Karpas-422 (cell line): ENCODE measurements around the gene MBTD1. TPM values are rescaled to one million over a fixed set of nuclear protein-coding genes. Genes with fewer than 3 reads are reported as not detected.

Experiments
- DNase-seq: peaks from one replicate; pipeline ENCODE4 v3.0.0-alpha.2; 2015
- H2AFZ ChIP-seq: fragments of 200-600 bp; sonication (generic); 2 replicates; pipeline ENCODE4 v1.6.1; 2014; ENCODE audit warnings: antibody characterized with exemption, low read length, mixed read lengths
- H3K27ac ChIP-seq: fragments of 200-600 bp; sonication (generic); 2 replicates; pipeline ENCODE4 v1.5.1; 2014; ENCODE audit warnings: mild to moderate bottlenecking, low read length, moderate library complexity
- H3K27me3 ChIP-seq: fragments of 200-600 bp; sonication (generic); 2 replicates; pipeline ENCODE4 v1.6.1; 2014; ENCODE audit warnings: low read length, mixed read lengths
- H3K36me3 ChIP-seq: fragments of 200-600 bp; sonication (generic); 2 replicates; pipeline ENCODE4 v1.6.1; 2014; ENCODE audit warnings: low read length, mixed read lengths; ENCODE audit not compliant: insufficient read depth
- H3K4me1 ChIP-seq: fragments of 200-600 bp; sonication (generic); 2 replicates; pipeline ENCODE4 v1.6.1; 2014; ENCODE audit warnings: mild to moderate bottlenecking, low read length, mixed read lengths
- H3K4me2 ChIP-seq: fragments of 200-600 bp; sonication (generic); 2 replicates; pipeline ENCODE4 v1.6.1; 2014; ENCODE audit warnings: low read length, low read depth, mild to moderate bottlenecking; ENCODE audit not compliant: poor library complexity, severe bottlenecking
- H3K4me3 ChIP-seq: fragments of 200-600 bp; sonication (generic); 2 replicates; pipeline ENCODE4 v1.5.1; 2014; ENCODE audit warnings: mild to moderate bottlenecking, antibody characterized with exemption, low read length, mixed read lengths
- H3K79me2 ChIP-seq: fragments of 200-600 bp; sonication (generic); 2 replicates; pipeline ENCODE4 v1.6.1; 2014; ENCODE audit warnings: mild to moderate bottlenecking, low read length, mixed read lengths
- H3K9ac ChIP-seq: fragments of 200-600 bp; sonication (generic); 2 replicates; pipeline ENCODE4 v1.6.0; 2014; ENCODE audit warnings: low read length
- H3K9me2 ChIP-seq: fragments of 200-600 bp; sonication (generic), shearing (Covaris generic); replicated peaks from 2 replicates; pipeline ENCODE4 v1.6.0; 2014; ENCODE audit warnings: mild to moderate bottlenecking, low read length, moderate library complexity; ENCODE audit not compliant: insufficient read depth
- H3K9me3 ChIP-seq: fragments of 300-700, 200-600 bp; sonication (generic); 2 replicates; pipeline ENCODE4 v1.6.1; 2014; ENCODE audit warnings: low read length, mixed read lengths
- H4K20me1 ChIP-seq: fragments of 200-600 bp; sonication (generic); 2 replicates; pipeline ENCODE4 v1.6.1; 2014; ENCODE audit warnings: mild to moderate bottlenecking, antibody characterized with exemption, low read length, low read depth; ENCODE audit not compliant: insufficient read depth
- total RNA-seq: library from RNA; depleted of rRNA; stranded (reverse); fragments of >200 nt; shearing (Covaris generic); gene quantifications from 2 replicates; pipeline ENCODE4 v1.2.3, GENCODE V29; 2014; ENCODE audit warnings: low replicate concordance

The MBTD1 gene
- total RNA-seq, 1 experiment from 2014 or later: 41.3 TPM

GRCh38 chr17:51224402-51225262, 35.2 kb downstream of the MBTD1 start:
- Histone ChIP-seq H3K27me3 (no peaks in the 10 kb centered on the region), H3K4me2 (peak overlapping the region; percentile 24), H3K4me1 (peaks cover 22% of the 10 kb centered on the region), H4K20me1 (no peaks in the 10 kb centered on the region), H3K9me3 (no peaks in the 10 kb centered on the region), H3K79me2 (peaks cover 78% of the 10 kb centered on the region), H3K9me2 (no peaks in the 10 kb centered on the region), H3K9ac (no peak overlapping the region), H2AFZ (no peak overlapping the region), H3K4me3 (no peak overlapping the region), H3K27ac (peak overlapping the region; percentile 44; the same call in 1 of the 2 replicates), H3K36me3 (peaks cover 26% of the 10 kb centered on the region; the same call in 1 of the 2 replicates)
- DNase-seq: no peak

DNA sequence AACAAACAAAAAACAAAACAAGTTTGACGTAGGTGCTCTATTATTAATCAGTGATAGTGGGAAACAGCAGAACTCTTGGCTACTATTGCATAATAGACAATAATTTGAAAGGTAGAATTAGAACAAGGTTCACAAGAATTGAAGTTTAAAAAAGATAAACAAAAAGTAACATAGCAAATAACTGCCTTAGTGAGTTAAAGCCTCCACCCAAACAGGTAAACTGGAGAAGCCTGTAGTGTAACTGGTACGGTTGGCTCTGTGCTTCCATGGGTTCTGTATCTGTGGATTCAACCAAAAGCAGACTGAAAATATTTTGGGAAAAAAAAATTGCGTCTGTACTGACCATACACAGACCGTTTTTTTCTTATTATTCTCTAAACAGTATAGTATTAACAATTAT, 38.5 kb downstream of the MBTD1 start:
- Histone ChIP-seq H3K79me2 (peaks cover 56% of the 10 kb centered on the region), H3K27ac (no peak overlapping the region), H3K9ac (no peak overlapping the region), H3K36me3 (peaks cover 45% of the 10 kb centered on the region; the same call in 1 of the 2 replicates), H3K4me2 (no peak overlapping the region), H3K9me3 (no peaks in the 10 kb centered on the region), H4K20me1 (no peaks in the 10 kb centered on the region), H2AFZ (no peak overlapping the region), H3K4me3 (no peak overlapping the region), H3K27me3 (no peaks in the 10 kb centered on the region), H3K9me2 (no peaks in the 10 kb centered on the region), H3K4me1 (peaks cover 15% of the 10 kb centered on the region)
- DNase-seq: no peak

DNA sequence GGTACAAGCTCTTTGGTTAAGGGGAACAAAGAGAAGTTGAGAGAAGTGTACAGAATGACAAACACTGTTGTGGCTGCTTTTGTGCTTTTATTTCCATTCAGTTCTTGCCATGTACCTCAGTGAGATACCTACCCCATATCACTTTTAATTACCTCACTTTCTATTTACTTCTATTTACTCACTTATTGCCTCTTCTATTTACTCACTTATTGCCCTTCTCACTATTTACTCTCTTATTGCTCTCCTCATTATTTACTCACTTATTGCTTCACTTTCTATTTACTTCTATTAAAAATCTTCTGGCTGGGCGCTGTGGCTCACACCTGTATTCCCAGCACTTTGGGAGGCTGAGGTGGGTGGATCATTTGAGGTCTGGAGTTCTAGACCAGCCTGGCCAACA, 41.9 kb downstream of the MBTD1 start:
- H3K27me3 ChIP-seq: no peaks in the 10 kb centered on the region
- H3K9me2 ChIP-seq: no peaks in the 10 kb centered on the region
- no peak overlapping the region for H3K4me2 ChIP-seq
- H4K20me1 ChIP-seq: no peaks in the 10 kb centered on the region
- DNase-seq: no peak
- H3K9me3 ChIP-seq: no peaks in the 10 kb centered on the region
- no peaks in the 10 kb centered on the region for H3K4me1 ChIP-seq
- peaks cover 28% of the 10 kb centered on the region for H3K79me2 ChIP-seq
- no peak overlapping the region for H3K4me3 ChIP-seq
- H3K27ac ChIP-seq: no peak overlapping the region
- no peak overlapping the region for H3K9ac ChIP-seq
- peaks cover 53% of the 10 kb centered on the region; the same call in 1 of the 2 replicates for H3K36me3 ChIP-seq
- H2AFZ ChIP-seq: no peak overlapping the region

- H3K27me3 ChIP-seq: no peaks in the 10 kb centered on the region
- H3K79me2 ChIP-seq: peaks cover 11% of the 10 kb centered on the region
- no peak overlapping the region for H2AFZ ChIP-seq
- H3K9me3 ChIP-seq: no peaks in the 10 kb centered on the region
- H3K27ac ChIP-seq: no peak overlapping the region
- no peak for DNase-seq
- H3K4me2 ChIP-seq: no peak overlapping the region
- no peaks in the 10 kb centered on the region for H4K20me1 ChIP-seq
- peaks cover 42% of the 10 kb centered on the region; the same call in 1 of the 2 replicates for H3K36me3 ChIP-seq
- no peak overlapping the region for H3K4me3 ChIP-seq
- H3K4me1 ChIP-seq: no peaks in the 10 kb centered on the region
- H3K9ac ChIP-seq: no peak overlapping the region
- no peaks in the 10 kb centered on the region for H3K9me2 ChIP-seq
Measured at GRCh38 chr17:51214920-51215319, 44.9 kb downstream of the MBTD1 start.

DNA sequence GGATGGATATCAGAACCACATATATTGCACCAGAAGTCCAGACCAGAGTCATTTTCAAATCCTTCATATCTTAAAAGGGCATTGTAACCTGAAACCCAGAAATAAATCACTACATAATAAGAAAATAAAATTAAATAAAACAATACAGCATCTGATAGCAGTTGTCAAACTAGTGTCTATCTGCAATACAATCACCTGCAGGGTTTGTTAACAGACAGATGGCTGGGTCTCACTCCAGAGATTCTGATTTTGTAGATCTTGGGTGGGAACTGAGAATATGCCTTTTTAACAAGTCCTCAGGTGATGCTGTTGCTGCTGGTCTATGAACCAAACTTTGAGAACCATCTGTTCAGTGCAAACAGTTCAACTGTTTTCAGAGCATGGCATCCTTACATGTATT, 56.0 kb downstream of the MBTD1 start:
- H3K36me3 ChIP-seq: peaks cover 63% of the 10 kb centered on the region
- no peak for DNase-seq

DNA sequence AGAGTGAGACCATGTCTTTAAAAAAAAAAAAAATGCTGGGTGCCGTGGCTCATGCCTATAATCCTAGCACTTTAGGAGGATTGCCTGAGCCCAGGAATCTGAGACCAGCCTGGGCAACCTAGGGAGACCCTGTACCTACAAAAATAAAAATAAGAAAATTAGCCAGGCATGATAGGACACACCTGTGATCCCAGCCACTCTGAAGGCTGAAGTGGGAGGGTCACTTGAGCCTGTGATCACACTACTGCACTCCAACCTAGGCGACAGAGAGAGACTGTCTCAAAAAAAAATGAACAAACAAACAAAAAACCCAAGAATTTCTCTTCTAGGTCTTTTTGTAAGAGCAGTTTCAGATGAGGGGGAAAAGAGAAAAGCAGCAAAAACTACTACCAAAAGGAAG, 59.0 kb downstream of the MBTD1 start:
- H3K9me3 ChIP-seq: no peaks in the 10 kb centered on the region
- H3K4me1 ChIP-seq: no peaks in the 10 kb centered on the region
- no peak overlapping the region for H3K4me2 ChIP-seq
- H3K27me3 ChIP-seq: no peaks in the 10 kb centered on the region
- no peak overlapping the region for H3K27ac ChIP-seq
- H2AFZ ChIP-seq: no peak overlapping the region
- DNase-seq: no peak
- H3K36me3 ChIP-seq: peaks cover 47% of the 10 kb centered on the region
- no peaks in the 10 kb centered on the region for H4K20me1 ChIP-seq
- H3K9ac ChIP-seq: no peak overlapping the region
- H3K79me2 ChIP-seq: no peaks in the 10 kb centered on the region
- H3K4me3 ChIP-seq: no peak overlapping the region
- no peaks in the 10 kb centered on the region for H3K9me2 ChIP-seq

More for the DNA sequence above, 56.0 kb downstream of the MBTD1 start:
- H3K4me3 ChIP-seq: no peak overlapping the region
- no peaks in the 10 kb centered on the region for H3K9me3 ChIP-seq
- H3K9me2 ChIP-seq: no peaks in the 10 kb centered on the region
- no peak overlapping the region for H3K9ac ChIP-seq
- H3K4me1 ChIP-seq: no peaks in the 10 kb centered on the region
- no peak overlapping the region for H3K4me2 ChIP-seq
- no peak overlapping the region for H3K27ac ChIP-seq
- no peak overlapping the region for H2AFZ ChIP-seq
- no peaks in the 10 kb centered on the region for H4K20me1 ChIP-seq
- no peaks in the 10 kb centered on the region for H3K27me3 ChIP-seq
- peaks cover 7% of the 10 kb centered on the region; the same call in 1 of the 2 replicates for H3K79me2 ChIP-seq

GRCh38 chr17:51200295-51200694, 59.6 kb downstream of the MBTD1 start:
- Histone ChIP-seq H3K4me3 (no peak overlapping the region), H3K9me3 (no peaks in the 10 kb centered on the region), H3K36me3 (peaks cover 42% of the 10 kb centered on the region; the same call in 1 of the 2 replicates), H4K20me1 (no peaks in the 10 kb centered on the region), H3K9me2 (no peaks in the 10 kb centered on the region), H3K4me1 (no peaks in the 10 kb centered on the region), H2AFZ (no peak overlapping the region), H3K4me2 (no peak overlapping the region), H3K27me3 (no peaks in the 10 kb centered on the region), H3K27ac (no peak overlapping the region), H3K9ac (no peak overlapping the region), H3K79me2 (no peaks in the 10 kb centered on the region)
- DNase-seq: no peak

GRCh38 chr17:51197754-51198153, 62.1 kb downstream of the MBTD1 start:
- no peak overlapping the region for H3K9ac ChIP-seq
- no peak overlapping the region for H3K4me3 ChIP-seq
- H4K20me1 ChIP-seq: no peaks in the 10 kb centered on the region
- H3K4me1 ChIP-seq: no peaks in the 10 kb centered on the region
- no peaks in the 10 kb centered on the region for H3K9me3 ChIP-seq
- no peaks in the 10 kb centered on the region for H3K9me2 ChIP-seq
- H3K4me2 ChIP-seq: no peak overlapping the region
- peaks cover 51% of the 10 kb centered on the region; the same call in 1 of the 2 replicates for H3K36me3 ChIP-seq
- DNase-seq: no peak
- no peak overlapping the region for H2AFZ ChIP-seq
- no peaks in the 10 kb centered on the region for H3K79me2 ChIP-seq
- no peak overlapping the region for H3K27ac ChIP-seq
- no peaks in the 10 kb centered on the region for H3K27me3 ChIP-seq
